MCF 10A (cell line): ENCODE measurements around the gene MTSS2. TPM values are rescaled to one million over a fixed set of nuclear protein-coding genes. Genes with fewer than 3 reads are reported as not detected.
A peak's percentile ranks its signal among the peaks of the same experiment; 100 is the strongest.

Source experiments
- BruUV-seq: library from RNA; stranded (reverse); fragments of 400-500 nt; replicated peaks from 2 replicates; lab custom pipeline; 2021; lab: Mats Ljungman, UMichigan
- CTCF ChIA-PET: fragments of 300-600 bp; sonication (Branson Sonifier 250); formaldehyde crosslinking; extraction: SDS; loops from one replicate; lab custom pipeline; 2021; ENCODE audit warnings: antibody characterized with exemption, inconsistent platforms; lab: Yijun Ruan, JAX
- POLR2A ChIA-PET: fragments of 300-600, 350-650 bp; sonication (Branson Sonifier 250); formaldehyde crosslinking; extraction: SDS; loops from one replicate; lab custom pipeline; 2020; ENCODE audit warnings: antibody characterized with exemption, inconsistent platforms; lab: Yijun Ruan, JAX
- DNase-seq: peaks from one replicate; pipeline ENCODE4 v3.0.0-alpha.2; 2018; ENCODE audit not compliant: unreplicated experiment
- H3K27ac Mint-ChIP-seq: one replicate; pipeline ENCODE4 v1.8.0; 2022; ENCODE audit warnings: mild to moderate bottlenecking, low read depth, mixed read lengths; ENCODE audit not compliant: unreplicated experiment
- H3K27me3 Mint-ChIP-seq: one replicate; pipeline ENCODE4 v1.8.0; 2022; ENCODE audit warnings: mixed read lengths; ENCODE audit not compliant: insufficient read depth, unreplicated experiment
- H3K36me3 Mint-ChIP-seq: one replicate; pipeline ENCODE4 v1.8.0; 2022; ENCODE audit warnings: mild to moderate bottlenecking, moderate library complexity, mixed read lengths; ENCODE audit not compliant: insufficient read depth, unreplicated experiment
- H3K4me1 Mint-ChIP-seq: one replicate; pipeline ENCODE4 v1.8.0; 2022; ENCODE audit warnings: mixed read lengths; ENCODE audit not compliant: insufficient read depth, unreplicated experiment
- H3K4me3 Mint-ChIP-seq: one replicate; pipeline ENCODE4 v1.8.0; 2022; ENCODE audit warnings: mild to moderate bottlenecking, moderate library complexity, mixed read lengths; ENCODE audit not compliant: unreplicated experiment
- H3K9me3 Mint-ChIP-seq: one replicate; pipeline ENCODE4 v1.8.0; 2022; ENCODE audit warnings: mixed read lengths; ENCODE audit not compliant: unreplicated experiment
- intact Hi-C: fragments of 100-400 bp; cut with micrococcal nuclease; formaldehyde crosslinking; loops from 2 replicates; pipeline ENCODE4 v1.14.1; 2022
- total RNA-seq: library from RNA; stranded (reverse); gene quantifications from 2 replicates; pipeline ENCODE4 v1.2.3, GENCODE V29; 2022
- TF ChIP-seq, protein P1 (sequence below): fragments of 200-600 bp; IDR thresholded peaks from one replicate; pipeline ENCODE4 v1.8.0; 2022; ENCODE audit warnings: antibody characterized with exemption, mild to moderate bottlenecking; ENCODE audit not compliant: unreplicated experiment

Gene MTSS2
- total RNA-seq, 1 experiment from 2014 or later, result 75.8 TPM

DNA sequence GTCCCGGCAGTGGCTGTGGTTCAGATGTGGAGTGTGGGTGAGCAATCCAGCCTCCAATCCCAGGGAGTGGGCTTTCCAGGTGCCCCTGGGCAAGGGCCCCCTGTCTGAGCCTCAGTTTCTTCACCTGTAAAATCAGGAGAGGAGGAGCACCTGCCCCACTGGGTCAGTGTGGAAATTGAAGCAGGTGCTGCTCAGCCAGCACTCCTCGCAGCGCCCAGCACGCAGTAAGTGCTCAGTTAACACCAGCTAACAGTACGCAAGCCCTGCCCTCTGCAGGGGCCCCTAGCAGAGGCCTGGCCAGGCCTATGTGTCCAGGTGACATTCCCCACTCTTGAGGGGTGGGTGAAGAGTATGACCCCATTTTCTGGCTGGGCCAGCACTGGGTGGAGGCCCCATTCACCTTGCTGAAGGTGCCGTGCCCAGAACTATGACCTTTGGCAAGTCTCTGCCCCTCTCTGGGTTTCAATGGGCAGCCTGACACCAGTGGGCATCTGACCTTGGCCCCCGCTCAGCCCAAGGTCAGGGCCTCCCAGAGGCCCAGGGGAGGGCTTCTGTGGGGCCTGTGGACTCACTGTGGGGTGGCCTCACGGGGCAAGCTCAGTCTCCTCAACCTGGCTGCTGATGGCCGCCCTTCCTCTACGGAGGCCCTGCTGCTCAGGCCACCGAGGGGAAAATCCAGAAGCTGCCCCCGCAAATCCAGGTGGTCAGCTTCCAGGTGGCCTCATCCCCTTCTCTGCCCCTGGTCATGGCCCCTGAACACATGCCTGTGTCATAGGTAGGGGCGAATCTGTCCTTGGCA, 2.5 kb downstream of the MTSS2 start:
- TF ChIP-seq, protein P1, sequence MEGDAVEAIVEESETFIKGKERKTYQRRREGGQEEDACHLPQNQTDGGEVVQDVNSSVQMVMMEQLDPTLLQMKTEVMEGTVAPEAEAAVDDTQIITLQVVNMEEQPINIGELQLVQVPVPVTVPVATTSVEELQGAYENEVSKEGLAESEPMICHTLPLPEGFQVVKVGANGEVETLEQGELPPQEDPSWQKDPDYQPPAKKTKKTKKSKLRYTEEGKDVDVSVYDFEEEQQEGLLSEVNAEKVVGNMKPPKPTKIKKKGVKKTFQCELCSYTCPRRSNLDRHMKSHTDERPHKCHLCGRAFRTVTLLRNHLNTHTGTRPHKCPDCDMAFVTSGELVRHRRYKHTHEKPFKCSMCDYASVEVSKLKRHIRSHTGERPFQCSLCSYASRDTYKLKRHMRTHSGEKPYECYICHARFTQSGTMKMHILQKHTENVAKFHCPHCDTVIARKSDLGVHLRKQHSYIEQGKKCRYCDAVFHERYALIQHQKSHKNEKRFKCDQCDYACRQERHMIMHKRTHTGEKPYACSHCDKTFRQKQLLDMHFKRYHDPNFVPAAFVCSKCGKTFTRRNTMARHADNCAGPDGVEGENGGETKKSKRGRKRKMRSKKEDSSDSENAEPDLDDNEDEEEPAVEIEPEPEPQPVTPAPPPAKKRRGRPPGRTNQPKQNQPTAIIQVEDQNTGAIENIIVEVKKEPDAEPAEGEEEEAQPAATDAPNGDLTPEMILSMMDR, result no peak
- TSS peak; percentile 29 for BruUV-seq
- ChIA-PET POLR2A (interaction anchor here (2.9 kb wide), 1 partner anchor 87 kb away, joined by 8 read pairs; no protein-coding TSS in a partner anchor), CTCF (interaction anchor here (0.9 to 10.5 kb wide), 3 partner anchors 31 to 86 kb away, joined by 4 to 121 read pairs (median 5); no protein-coding TSS in a partner anchor)
- Mint-ChIP-seq H3K4me3 (peak overlapping the region; percentile 76), H3K4me1 (peaks cover 23% of the 10 kb centered on the region), H3K9me3 (no peaks in the 10 kb centered on the region), H3K27ac (peak overlapping the region; percentile 75), H3K36me3 (peaks cover 19% of the 10 kb centered on the region), H3K27me3 (no peaks in the 10 kb centered on the region)
- intact Hi-C loops, result no loop called here
- no peak for DNase-seq

DNA sequence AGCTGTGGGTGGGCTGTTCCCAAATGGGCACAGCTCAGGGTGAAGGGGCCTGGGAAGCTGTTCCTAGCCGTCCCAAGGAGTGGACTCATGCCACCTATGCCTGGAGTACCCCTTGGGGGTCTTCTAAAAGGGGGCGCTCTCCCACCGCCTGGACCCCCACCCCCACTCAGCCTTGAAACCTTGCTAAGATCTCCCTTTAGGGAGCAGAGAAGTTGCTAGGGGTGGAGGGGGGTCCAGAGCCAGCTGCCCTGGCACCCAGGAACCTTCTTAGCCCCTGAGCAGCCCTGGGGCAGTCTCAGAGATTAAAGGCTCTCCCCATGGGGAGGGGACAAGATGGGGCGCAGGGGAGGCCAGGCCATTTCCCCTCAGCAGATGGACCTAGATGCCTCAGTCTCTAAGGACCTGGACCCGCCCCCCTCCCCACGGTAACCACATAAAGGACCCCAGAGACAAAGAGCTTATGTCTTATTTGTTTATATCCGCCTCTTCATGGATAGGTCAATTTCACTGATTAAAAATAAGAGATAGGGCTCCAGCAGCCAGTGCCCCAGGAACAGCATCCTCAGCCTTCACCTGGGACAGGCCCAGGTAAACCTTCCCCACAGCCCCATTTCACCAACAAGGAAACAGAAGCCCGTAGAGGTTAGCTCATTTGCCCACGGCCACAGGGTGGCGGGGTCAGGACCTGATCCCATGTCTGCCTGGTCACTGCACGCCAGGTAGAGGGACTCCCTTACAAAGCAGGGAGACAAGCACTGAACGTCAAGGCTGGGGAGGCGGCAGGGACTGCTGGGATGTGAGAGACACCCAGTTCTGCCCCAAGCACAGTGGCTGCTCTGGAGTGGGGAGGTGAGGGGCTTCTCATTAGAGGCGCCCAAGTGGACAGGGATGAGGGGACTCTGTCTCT, 3.4 kb downstream of the MTSS2 start:
- intact Hi-C loops, result no loop called here
- no TSS peak for BruUV-seq
- H3K27ac Mint-ChIP-seq, result peak overlapping the region; percentile 75

DNA sequence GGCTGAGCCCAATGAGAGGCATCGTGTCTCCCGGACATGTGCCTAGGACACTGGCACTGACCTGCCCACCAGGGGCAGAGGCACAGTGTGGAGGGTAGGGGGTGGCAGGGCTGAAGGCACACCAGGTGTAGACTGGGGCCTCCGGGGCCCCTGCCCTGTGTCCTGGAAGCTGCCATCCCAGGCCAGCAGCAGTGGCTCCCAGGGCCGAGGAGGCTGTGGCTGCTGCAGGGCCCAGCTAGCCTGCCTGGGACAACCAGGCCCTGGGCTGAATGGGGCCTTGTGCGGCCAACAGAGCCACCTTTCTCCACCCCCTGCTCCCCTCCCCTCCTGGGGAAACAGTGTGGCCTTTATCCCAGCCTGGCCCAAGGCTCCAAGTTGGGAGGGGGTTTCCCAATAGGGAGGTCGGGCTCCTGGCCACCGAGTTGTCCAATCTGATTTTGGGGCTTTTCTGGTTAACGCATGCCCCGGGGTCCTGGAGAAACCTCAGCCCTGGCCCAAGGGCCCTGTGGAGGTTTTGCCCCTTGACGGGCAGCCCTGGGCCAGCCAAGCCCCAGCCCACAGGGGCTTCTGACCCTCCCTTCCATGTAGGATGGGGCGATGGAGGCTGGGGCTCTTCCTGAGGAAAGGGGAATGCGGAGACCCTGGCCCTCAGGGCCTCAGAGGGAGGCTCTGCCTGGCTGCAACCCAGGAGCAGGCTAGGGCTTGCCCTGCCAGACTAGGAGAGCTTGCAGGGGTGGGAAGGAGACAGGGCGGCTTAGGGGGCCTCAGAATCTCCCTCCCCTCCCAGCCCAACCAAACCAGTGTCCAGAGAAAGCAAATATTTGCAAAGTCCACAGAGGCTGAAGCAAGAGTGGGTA, 4.2 kb downstream of the MTSS2 start:
- Mint-ChIP-seq H3K36me3 (peaks cover 27% of the 10 kb centered on the region), H3K9me3 (no peaks in the 10 kb centered on the region), H3K4me1 (peaks cover 7% of the 10 kb centered on the region), H3K27ac (peak overlapping the region; percentile 75), H3K4me3 (no peak overlapping the region), H3K27me3 (no peaks in the 10 kb centered on the region)
- BruUV-seq, result no TSS peak
- ChIA-PET CTCF (interaction anchor here (0.6 to 10.5 kb wide), 4 partner anchors 15 to 675 kb away, joined by 3 to 121 read pairs (median 4); no protein-coding TSS in a partner anchor), POLR2A (no interaction called here)
- TF ChIP-seq, protein P1, result no peak
- no peak for DNase-seq
- intact Hi-C loops, result no loop called here

More for the DNA sequence above, 3.4 kb downstream of the MTSS2 start:
- Mint-ChIP-seq H3K36me3 (peaks cover 20% of the 10 kb centered on the region), H3K4me3 (peak overlapping the region; percentile 52), H3K27me3 (no peaks in the 10 kb centered on the region), H3K4me1 (peaks cover 16% of the 10 kb centered on the region), H3K9me3 (no peaks in the 10 kb centered on the region)
- CTCF ChIA-PET, result interaction anchor here (0.7 to 10.5 kb wide), 4 partner anchors 14 to 87 kb away, joined by 3 to 121 read pairs (median 4); no protein-coding TSS in a partner anchor
- DNase-seq, result no peak
- POLR2A ChIA-PET, result no interaction called here
- TF ChIP-seq, protein P1, result no peak
